Measurements from ENCODE around the gene RAB3B. TPM values are rescaled to one million over a fixed set of nuclear protein-coding genes. Genes with fewer than 3 reads are reported as not detected.
"Not testable (repeated sequence)": the region's sequence is repeated elsewhere in the genome, so short reads cannot be mapped to it uniquely, and the experiment has no call there.

The RAB3B gene
- total and polyA plus RNA-seq, 8 donors = 0.69 to 5.7 (median 1.6) TPM

DNA sequence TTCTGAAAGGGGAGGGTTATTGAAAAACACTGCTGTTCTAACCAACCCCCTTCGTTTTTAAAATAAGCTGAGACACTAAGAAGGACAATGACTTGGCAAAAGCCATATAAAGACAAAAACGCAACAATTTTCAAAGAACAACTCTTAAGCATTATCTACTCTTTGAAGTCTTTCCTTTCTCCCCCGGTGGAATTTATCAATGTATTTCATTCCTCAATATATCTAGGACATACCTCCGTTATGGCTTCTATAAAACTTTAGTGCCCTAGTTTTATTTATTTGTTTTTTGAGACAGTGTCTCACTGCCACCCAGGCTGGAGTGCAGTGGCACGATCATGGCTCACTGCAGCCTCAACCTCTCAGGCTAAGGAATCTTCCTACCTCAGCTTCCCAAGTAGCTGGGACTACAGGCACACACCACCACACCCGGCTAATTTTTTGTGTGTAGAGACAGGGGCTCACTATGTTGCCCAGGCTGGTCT lies 115.2 kb downstream of the RAB3B start:
- no peaks in the 10 kb centered on the region for H3K9me3 ChIP-seq
- no peaks in the 10 kb centered on the region for H3K27me3 ChIP-seq
- H3K4me1 ChIP-seq = peaks cover 14 to 27% (median 26%) of the 10 kb centered on the region in 3 donors
- H3K4me3 ChIP-seq = peak overlapping the region in 1 of 4 donors; percentile 1
- no peak for DNase-seq
- no peaks in the 10 kb centered on the region for H3K36me3 ChIP-seq
- intact Hi-C loops (cut with DNase I) = no loop called here
- 65 to 73% methylated on average over 6 of the region's 6 CpGs for WGBS, 2 donors
- TF ChIP-seq, protein P1, sequence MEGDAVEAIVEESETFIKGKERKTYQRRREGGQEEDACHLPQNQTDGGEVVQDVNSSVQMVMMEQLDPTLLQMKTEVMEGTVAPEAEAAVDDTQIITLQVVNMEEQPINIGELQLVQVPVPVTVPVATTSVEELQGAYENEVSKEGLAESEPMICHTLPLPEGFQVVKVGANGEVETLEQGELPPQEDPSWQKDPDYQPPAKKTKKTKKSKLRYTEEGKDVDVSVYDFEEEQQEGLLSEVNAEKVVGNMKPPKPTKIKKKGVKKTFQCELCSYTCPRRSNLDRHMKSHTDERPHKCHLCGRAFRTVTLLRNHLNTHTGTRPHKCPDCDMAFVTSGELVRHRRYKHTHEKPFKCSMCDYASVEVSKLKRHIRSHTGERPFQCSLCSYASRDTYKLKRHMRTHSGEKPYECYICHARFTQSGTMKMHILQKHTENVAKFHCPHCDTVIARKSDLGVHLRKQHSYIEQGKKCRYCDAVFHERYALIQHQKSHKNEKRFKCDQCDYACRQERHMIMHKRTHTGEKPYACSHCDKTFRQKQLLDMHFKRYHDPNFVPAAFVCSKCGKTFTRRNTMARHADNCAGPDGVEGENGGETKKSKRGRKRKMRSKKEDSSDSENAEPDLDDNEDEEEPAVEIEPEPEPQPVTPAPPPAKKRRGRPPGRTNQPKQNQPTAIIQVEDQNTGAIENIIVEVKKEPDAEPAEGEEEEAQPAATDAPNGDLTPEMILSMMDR (IDR thresholded peaks at IDR 0.05) = no peak
- FAIRE-seq = no peak
- ATAC-seq = no peak
- no peak overlapping the region for H3K27ac ChIP-seq

DNA sequence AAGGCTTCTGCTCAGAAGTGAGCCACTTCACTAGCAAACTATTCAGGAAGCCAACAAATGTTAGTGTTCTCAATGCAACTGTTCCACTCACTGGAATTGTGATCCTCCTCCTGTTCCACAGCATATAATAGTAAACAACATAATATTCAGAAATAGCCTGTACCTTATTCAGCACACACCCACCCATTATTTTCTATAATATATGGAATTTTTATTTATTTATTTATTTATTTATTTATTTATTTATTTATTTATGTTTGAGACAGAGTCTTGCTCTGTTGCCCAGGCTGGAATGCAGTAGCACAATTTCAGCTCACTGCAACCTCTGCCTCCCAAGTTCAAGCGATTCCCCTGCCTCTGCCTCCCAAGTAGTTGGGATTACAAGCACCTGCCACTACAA lies 117.2 kb downstream of the RAB3B start:
- peaks cover 14 to 27% (median 26%) of the 10 kb centered on the region in 3 donors for H3K4me1 ChIP-seq
- H3K4me3 ChIP-seq; DNase-seq; FAIRE-seq; H3K36me3 ChIP-seq; H3K27me3 ChIP-seq; ATAC-seq; intact Hi-C loops (cut with DNase I); H3K27ac ChIP-seq; H3K9me3 ChIP-seq: not testable (repeated sequence)
- WGBS, 2 donors = 98 to 100% methylated on average over 1 of the region's 1 CpG

DNA sequence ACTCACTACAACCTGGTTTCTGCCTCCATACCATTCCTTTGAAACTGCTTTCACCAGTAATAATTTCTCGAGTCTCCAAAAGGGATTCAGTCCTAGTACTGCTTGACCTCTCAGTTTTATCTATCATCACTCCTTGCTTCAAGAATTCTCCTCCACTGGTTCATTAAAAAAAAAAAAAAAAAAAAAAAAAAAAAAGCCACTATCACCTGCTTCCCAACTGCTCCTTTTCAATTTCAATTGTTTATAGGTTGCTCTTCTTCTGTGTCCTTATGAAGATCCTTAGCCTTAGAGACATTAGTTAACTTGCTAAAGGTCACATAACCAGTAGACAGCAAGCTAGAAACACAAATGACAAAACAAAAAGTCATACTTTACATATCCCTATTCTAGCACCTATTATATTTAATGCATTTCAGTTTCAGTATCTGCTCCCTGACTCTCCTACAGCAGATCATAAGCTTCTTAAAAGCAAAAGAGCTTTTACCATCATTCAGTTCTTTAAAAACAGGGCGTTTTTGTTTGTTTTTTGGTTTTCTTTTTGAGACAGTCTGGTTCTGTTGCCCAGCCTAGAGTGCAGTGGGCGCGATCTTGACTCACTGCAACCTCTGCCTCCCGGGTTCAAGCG lies 119.0 kb downstream of the RAB3B start:
- Histone ChIP-seq H3K9me3 (no peaks in the 10 kb centered on the region), H3K36me3 (no peaks in the 10 kb centered on the region), H3K4me1 (peaks cover 10 to 20% (median 17%) of the 10 kb centered on the region in 3 donors), H3K27ac (no peak overlapping the region), H3K4me3 (no peak overlapping the region), H3K27me3 (no peaks in the 10 kb centered on the region)
- TF ChIP-seq, protein P1 (IDR thresholded peaks at IDR 0.05) = no peak
- DNase-seq = no peak
- WGBS, 2 donors = 90 to 97% methylated on average over 6 of the region's 6 CpGs
- intact Hi-C loops (cut with DNase I) = no loop called here
- ATAC-seq = no peak
- FAIRE-seq = no peak

DNA sequence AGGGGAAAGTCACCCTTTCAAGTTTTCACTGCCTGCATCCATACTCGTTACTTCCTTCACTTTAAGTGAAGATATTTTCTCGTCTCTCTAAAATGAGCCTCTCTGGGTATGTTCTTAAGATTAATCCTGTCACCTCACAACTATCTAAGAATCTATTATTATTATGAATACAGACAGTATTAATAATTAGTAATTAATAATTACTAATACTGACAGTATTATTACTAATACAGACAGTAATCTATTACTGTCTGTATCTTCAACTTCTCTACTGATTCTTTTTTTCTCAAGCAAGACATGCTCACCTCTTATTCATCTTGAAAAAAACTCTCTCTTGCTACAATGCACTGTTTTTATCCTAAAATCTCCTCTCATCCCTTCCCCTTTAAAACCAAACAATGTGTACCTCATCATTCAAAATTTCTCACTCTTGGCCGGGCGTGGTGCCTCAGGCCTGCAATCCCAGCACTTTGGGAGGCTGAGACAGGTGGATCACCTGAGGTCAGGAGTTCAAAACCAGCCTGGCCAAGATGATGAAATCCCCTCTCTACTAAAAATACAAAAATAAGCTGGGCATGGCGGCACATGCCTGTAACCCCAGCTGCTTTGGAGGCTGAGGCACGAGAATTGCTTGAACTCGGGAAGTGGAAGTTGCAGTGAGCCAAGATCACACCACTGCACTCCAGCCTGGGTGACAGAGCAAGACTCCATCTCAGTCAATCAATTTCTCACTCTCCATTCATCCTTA lies 119.7 kb downstream of the RAB3B start:
- Histone ChIP-seq H3K27me3 (no peaks in the 10 kb centered on the region), H3K4me3 (no peak overlapping the region), H3K36me3 (no peaks in the 10 kb centered on the region), H3K9me3 (no peaks in the 10 kb centered on the region), H3K4me1 (peaks cover 5 to 16% (median 11%) of the 10 kb centered on the region in 3 donors), H3K27ac (no peak overlapping the region)
- WGBS, 2 donors = 93 to 95% methylated on average over 7 of the region's 7 CpGs
- no peak for DNase-seq
- ATAC-seq = no peak
- TF ChIP-seq, protein P1 (IDR thresholded peaks at IDR 0.05) = no peak
- FAIRE-seq = no peak
- intact Hi-C loops (cut with DNase I) = no loop called here

DNA sequence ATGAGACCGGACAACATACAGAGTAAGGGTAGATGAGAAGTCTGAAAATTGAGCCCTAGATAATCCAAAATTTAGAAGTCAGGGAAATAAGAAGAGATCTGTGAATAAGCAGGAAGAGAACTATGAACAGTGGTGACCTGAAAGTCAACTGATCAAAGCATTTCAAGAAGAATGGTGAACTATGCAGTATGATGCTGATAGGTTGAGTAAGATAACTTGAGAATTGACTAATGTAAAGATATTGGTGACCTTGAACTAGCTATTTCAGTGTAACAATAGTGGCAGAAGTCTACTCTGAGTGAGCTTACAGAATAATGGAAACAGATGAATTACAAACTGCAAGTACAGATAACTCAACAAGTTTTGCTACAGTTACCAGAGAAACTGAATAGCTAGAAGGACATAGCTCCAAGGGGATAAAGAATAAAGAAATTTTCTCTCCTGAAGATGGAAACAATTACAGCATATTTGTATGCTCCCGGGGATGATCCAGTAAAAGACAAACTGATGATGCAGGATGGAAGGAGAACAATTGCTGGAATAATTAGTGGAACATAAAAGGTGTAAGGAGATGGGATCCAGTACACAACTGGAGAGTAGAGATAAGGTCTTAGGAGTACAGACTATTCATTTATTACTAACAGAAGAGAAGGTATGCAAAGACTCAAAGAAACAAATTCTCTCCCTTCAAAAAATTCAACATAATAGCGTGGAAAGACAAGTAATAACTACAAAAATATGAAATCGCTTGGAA lies 122.8 kb downstream of the RAB3B start:
- Histone ChIP-seq H3K4me1 (no peaks in the 10 kb centered on the region), H3K4me3 (no peak overlapping the region), H3K27ac (no peak overlapping the region), H3K9me3 (no peaks in the 10 kb centered on the region), H3K27me3 (no peaks in the 10 kb centered on the region), H3K36me3 (no peaks in the 10 kb centered on the region)
- 93 to 97% methylated on average over 4 of the region's 4 CpGs for whole genome bisulfite sequencing, 2 donors
- ATAC-seq (no peak), DNase-seq (no peak), FAIRE-seq (no peak)
- TF ChIP-seq, protein P1 (IDR thresholded peaks at IDR 0.05) = no peak
- intact Hi-C loops (cut with DNase I) = no loop called here
